ENCODE results near the gene FAM83E. TPM values are rescaled to one million over a fixed set of nuclear protein-coding genes. Genes with fewer than 3 reads are reported as not detected.

FAM83E gene
- total RNA-seq, 4 donors from 2014 or later, result 0.15 TPM; not detected in 3

- in situ Hi-C loops (cut with MboI; ENCODE audit: low sequenced_read_pairs in 4 of 4) (no loop called here), intact Hi-C loops (cut with DNase I; ENCODE audit: low total_unique reads) (loop anchor here (2.0 kb wide), 1 partner anchor 49 kb away; the partner anchor contains the start of genes RPL18 and SPHK2)
- Histone ChIP-seq H3K4me3 (no peak overlapping the region), H3K36me3 (no peaks in the 10 kb centered on the region), H3K27me3 (no peaks in the 10 kb centered on the region), H3K9me3 (no peaks in the 10 kb centered on the region), H3K27ac (peak overlapping the region; percentile 81 to 83 (median 82)), H3K4me1 (peaks cover 11 to 14% of the 10 kb centered on the region in 2 donors)
- DNase-seq, result peak; percentile 64 to 81
- peak; percentile 84 to 92 for ATAC-seq
- TF ChIP-seq CTCF (IDR thresholded peaks at IDR 0.05 in 4 of 5, conservative IDR thresholded peaks at IDR 0.05 in 1 of 5) (no peak), POLR2A (IDR thresholded peaks at IDR 0.05) (no peak)
Measured at GRCh38 chr19:48569814-48570213, 45.1 kb downstream of the FAM83E start.

GRCh38 chr19:48568345-48568886 is 46.5 kb downstream of the FAM83E start:
- intact Hi-C loops (cut with DNase I; ENCODE audit: low total_unique reads), result loop anchor here (1.0 to 2.0 kb wide), 2 partner anchors 45 to 50 kb away; partner anchors contain the start of genes RPL18 and SPHK2
- H3K4me1 ChIP-seq, result peaks cover 11 to 16% of the 10 kb centered on the region in 2 donors
- in situ Hi-C loops (cut with MboI; ENCODE audit: low sequenced_read_pairs in 4 of 4), result no loop called here
- peak overlapping the region; percentile 81 to 92 (median 88) for H3K27ac ChIP-seq
- peak; percentile 90 to 92 for ATAC-seq
- H3K27me3 ChIP-seq, result no peaks in the 10 kb centered on the region
- peak; percentile 92 to 96 for DNase-seq
- TF ChIP-seq CTCF (IDR thresholded peaks at IDR 0.05 in 4 of 5, conservative IDR thresholded peaks at IDR 0.05 in 1 of 5), result no peak
- TF ChIP-seq POLR2A (IDR thresholded peaks at IDR 0.05), result peak; percentile 11 to 32
- no peaks in the 10 kb centered on the region for H3K36me3 ChIP-seq
- H3K9me3 ChIP-seq, result no peaks in the 10 kb centered on the region
- peak overlapping the region in 1 of 4 donors; percentile 27 for H3K4me3 ChIP-seq

GRCh38 chr19:48565090-48565489 is 49.8 kb downstream of the FAM83E start:
- intact Hi-C loops (cut with DNase I; ENCODE audit: low total_unique reads), result no loop called here

More at GRCh38 chr19:48565090-48565489, 49.8 kb downstream of the FAM83E start:
- DNase-seq, result no peak
- Histone ChIP-seq H3K4me1 (peaks cover 11 to 21% of the 10 kb centered on the region in 2 donors), H3K27ac (no peak overlapping the region), H3K36me3 (no peaks in the 10 kb centered on the region), H3K27me3 (no peaks in the 10 kb centered on the region), H3K9me3 (no peaks in the 10 kb centered on the region), H3K4me3 (no peak overlapping the region)
- no peak for ATAC-seq
- in situ Hi-C loops (cut with MboI; ENCODE audit: low sequenced_read_pairs in 4 of 4), result no loop called here
- no peak for TF ChIP-seq CTCF (IDR thresholded peaks at IDR 0.05 in 4 of 5, conservative IDR thresholded peaks at IDR 0.05 in 1 of 5)
- TF ChIP-seq POLR2A (IDR thresholded peaks at IDR 0.05), result no peak

Other genes with a start within 250 kb of the FAM83E start
- 10 to 100 TPM; 44.9 to 64.7 (median 54.0) TPM for gene KDELR1, start 223.5 kb downstream of the FAM83E start, total RNA-seq
- under 1 TPM in 3 of 4 donors, not detected in 1; 0.07 to 0.27 (median 0.09) TPM for gene GRIN2D, start 221.4 kb downstream of the FAM83E start, total RNA-seq
- 10 to 100 TPM; 27.8 to 36.0 (median 31.2) TPM for gene GRWD1, start 169.1 kb downstream of the FAM83E start, total RNA-seq
- gene KCNJ14, start 159.5 kb downstream of the FAM83E start, total RNA-seq, result 1 to 10 TPM in 2 of 4 donors, under 1 TPM in 2; 0.19 to 1.9 (median 0.92) TPM
- 10 to 100 TPM; 24.3 to 35.2 (median 26.9) TPM for gene CYTH2, start 145.7 kb downstream of the FAM83E start, total RNA-seq
- gene LMTK3, start 103.2 kb downstream of the FAM83E start, total RNA-seq, result not detected
- not detected for gene SULT2B1, start 62.9 kb downstream of the FAM83E start, total RNA-seq
- gene SPACA4, start 8.3 kb downstream of the FAM83E start, total RNA-seq, result not detected
- 1,000 to 10,000 TPM; 1,223 to 1,420 (median 1,299) TPM for gene RPL18, start 4.1 kb upstream of the FAM83E start, total RNA-seq
- 10 to 100 TPM in 2 of 4 donors, 1 to 10 TPM in 2; 7.8 to 12.4 (median 9.2) TPM for gene SPHK2, start 4.4 kb upstream of the FAM83E start, total RNA-seq
- 10 to 100 TPM in 1 of 4 donors, 1 to 10 TPM in 3; 1.7 to 12.9 (median 4.4) TPM for gene DBP, start 22.3 kb upstream of the FAM83E start, total RNA-seq
- 1 to 10 TPM; 1.6 to 3.5 (median 2.6) TPM for gene CA11, start 31.1 kb upstream of the FAM83E start, total RNA-seq
- gene NTN5, start 57.9 kb upstream of the FAM83E start, total RNA-seq, result not detected
- under 1 TPM in 1 of 4 donors, not detected in 3; 0.19 TPM for gene FUT2, start 80.9 kb upstream of the FAM83E start, total RNA-seq
- 10 to 100 TPM in 1 of 4 donors, 1 to 10 TPM in 3; 3.4 to 10.8 (median 5.4) TPM for gene MAMSTR, start 104.6 kb upstream of the FAM83E start, total RNA-seq
- 1 to 10 TPM; 3.4 to 8.1 (median 6.3) TPM for gene RASIP1, start 125.5 kb upstream of the FAM83E start, total RNA-seq
- 1 to 10 TPM in 1 of 4 donors, not detected in 3; 2.1 TPM for gene IZUMO1, start 131.8 kb upstream of the FAM83E start, total RNA-seq
- gene FUT1, start 137.6 kb upstream of the FAM83E start, total RNA-seq, result 1 to 10 TPM in 2 of 4 donors, under 1 TPM in 2; 0.61 to 1.3 (median 0.98) TPM
- gene FGF21, start 140.4 kb upstream of the FAM83E start, total RNA-seq, result not detected
- 10 to 100 TPM; 28.0 to 56.6 (median 43.8) TPM for gene BCAT2, start 196.0 kb upstream of the FAM83E start, total RNA-seq
- 1 to 10 TPM in 3 of 4 donors, not detected in 1; 1.2 to 1.9 (median 1.7) TPM for gene HSD17B14, start 221.4 kb upstream of the FAM83E start, total RNA-seq